NT2/D1 (cell line): ENCODE results near the gene SGCE.

Experiments
- DNase-seq: peaks from one replicate; pipeline ENCODE4 v3.0.0-alpha.2; 2011; ENCODE audit warnings: low read depth, low spot score
- H3K27me3 ChIP-seq: 2 replicates; pipeline ENCODE4 v1.6.0; 2011; ENCODE audit warnings: mild to moderate bottlenecking; ENCODE audit not compliant: insufficient read length, insufficient read depth
- H3K36me3 ChIP-seq: 2 replicates; pipeline ENCODE4 v1.6.1; 2011; ENCODE audit warnings: mild to moderate bottlenecking, low read length, mixed read lengths; ENCODE audit not compliant: insufficient read depth, insufficient read length
- H3K4me1 ChIP-seq: 2 replicates; pipeline ENCODE4 v1.5.1; 2011; ENCODE audit not compliant: insufficient read depth, insufficient read length
- H3K4me3 ChIP-seq: 2 replicates; pipeline ENCODE4 v1.5.1; 2011; ENCODE audit warnings: low read depth; ENCODE audit not compliant: insufficient read length
- H3K9ac ChIP-seq: 2 replicates; pipeline ENCODE4 v1.6.0; 2011; ENCODE audit warnings: low read depth; ENCODE audit not compliant: insufficient read length
- H3K9me3 ChIP-seq: 2 replicates; pipeline ENCODE4 v1.5.1; 2011; ENCODE audit warnings: mild to moderate bottlenecking, low read length; ENCODE audit not compliant: insufficient read depth
- SUZ12 ChIP-seq: IDR thresholded peaks from 2 replicates; pipeline ENCODE4 v1.6.1; 2011; ENCODE audit not compliant: insufficient read length, insufficient read depth; ENCODE audit errors: extremely low read depth
- YY1 ChIP-seq: IDR thresholded peaks from 2 replicates; pipeline ENCODE4 v1.6.1; 2011; ENCODE audit not compliant: insufficient read length, insufficient read depth
- ZNF274 ChIP-seq: IDR thresholded peaks from 2 replicates; pipeline ENCODE4 v1.6.1; 2011; ENCODE audit warnings: mild to moderate bottlenecking, low read depth, low read length

SGCE gene

DNA sequence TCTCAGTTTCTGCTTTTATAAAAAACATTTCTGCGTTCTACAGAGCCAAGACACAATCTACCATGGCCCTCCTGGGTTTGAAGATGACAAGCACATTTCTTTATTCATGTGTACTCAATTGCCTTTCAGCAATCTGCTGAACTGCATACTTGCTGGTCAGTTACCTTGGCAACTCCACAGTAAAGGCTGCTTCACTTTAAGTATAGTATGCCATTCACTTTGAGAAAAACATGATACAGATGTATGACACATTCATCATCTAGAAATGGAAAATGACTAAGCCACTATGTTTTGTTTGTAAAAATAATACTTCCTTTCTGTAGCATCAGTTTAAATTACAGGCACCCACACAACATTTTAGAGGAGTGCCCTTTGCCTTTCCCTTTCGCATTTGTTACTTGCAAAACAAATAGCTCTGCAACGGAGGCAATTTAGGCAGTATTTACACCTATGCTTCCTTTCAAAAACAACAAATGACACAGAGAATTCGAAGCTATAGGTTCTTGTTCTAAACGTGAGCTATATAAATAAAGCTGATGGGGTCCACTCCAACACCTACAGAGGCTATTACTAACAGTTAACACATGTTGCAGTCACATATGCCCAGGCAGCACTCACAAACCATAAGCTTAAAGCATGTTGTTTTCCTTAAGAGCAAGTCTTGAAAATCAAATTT lies 23.5 kb downstream of the SGCE start:
- Histone ChIP-seq H3K27me3 (no peaks in the 10 kb centered on the region), H3K36me3 (no peaks in the 10 kb centered on the region), H3K4me3 (no peak overlapping the region), H3K9ac (no peak overlapping the region), H3K9me3 (no peaks in the 10 kb centered on the region), H3K4me1 (no peaks in the 10 kb centered on the region)
- TF ChIP-seq SUZ12 (no peak), ZNF274 (no peak)
- DNase-seq: no peak

DNA sequence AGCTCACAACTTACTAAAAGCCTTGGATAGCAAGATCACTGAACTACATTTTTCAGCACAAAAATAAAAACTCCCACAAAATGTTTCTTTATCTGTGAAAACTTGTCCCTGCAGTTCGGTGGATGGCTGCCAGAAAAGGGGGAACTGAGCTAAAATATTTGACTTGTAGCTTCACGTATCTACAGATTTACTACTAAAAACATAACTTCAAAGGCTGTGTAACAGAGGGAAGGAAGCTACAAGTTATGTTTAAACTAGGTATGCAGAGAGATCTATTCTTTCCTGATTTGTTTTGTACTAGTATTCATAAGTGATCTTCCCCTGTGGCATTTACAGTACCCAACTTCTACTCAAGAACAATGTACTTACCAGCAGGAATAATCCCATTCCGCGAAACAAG lies 25.1 kb downstream of the SGCE start:
- TF ChIP-seq ZNF274 (no peak), SUZ12 (no peak), YY1 (no peak)
- Histone ChIP-seq H3K4me3 (no peak overlapping the region), H3K36me3 (no peaks in the 10 kb centered on the region), H3K27me3 (no peaks in the 10 kb centered on the region), H3K9ac (no peak overlapping the region), H3K4me1 (no peaks in the 10 kb centered on the region), H3K9me3 (no peaks in the 10 kb centered on the region)
- no peak for DNase-seq

DNA sequence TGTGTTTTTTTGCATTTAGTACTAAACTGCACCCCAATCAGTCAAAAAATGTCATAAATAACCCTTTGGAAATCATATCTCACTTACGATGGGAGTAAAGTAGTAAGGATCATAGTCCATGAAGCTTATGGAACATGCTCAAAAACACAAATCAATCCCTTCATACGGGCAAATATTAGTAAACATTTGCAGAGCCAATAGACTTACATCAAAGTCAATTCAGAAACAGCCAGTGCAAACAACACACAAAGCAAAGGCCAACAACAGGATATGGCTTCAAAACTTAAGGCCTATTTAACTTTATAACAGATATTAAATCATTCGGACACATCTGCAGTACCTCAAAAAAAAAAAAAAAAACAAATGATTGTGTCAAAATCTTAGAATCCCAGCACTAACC lies 32.1 kb downstream of the SGCE start:
- H3K4me1 ChIP-seq: no peaks in the 10 kb centered on the region
- TF ChIP-seq SUZ12: no peak
- TF ChIP-seq ZNF274: no peak
- TF ChIP-seq YY1: no peak
- no peak for DNase-seq

DNA sequence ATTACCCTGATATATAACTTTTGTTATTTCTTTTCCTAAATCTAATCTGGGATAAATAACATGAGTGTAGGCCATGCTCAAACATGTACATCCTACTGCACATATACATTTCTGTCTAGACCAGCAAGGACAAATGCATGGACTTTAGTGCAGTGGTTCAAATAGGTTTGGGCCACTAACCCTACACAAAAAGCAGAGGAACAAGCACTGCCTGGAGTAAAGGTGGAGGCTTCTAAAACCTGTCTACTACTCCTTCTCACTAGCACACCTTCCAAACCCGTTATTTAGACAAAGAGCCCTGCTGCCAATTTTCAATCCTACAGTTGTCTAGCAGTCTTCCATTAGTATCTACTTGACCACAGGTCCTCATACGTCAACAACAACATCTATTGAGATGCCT lies 34.8 kb downstream of the SGCE start:
- Histone ChIP-seq H3K4me3 (no peak overlapping the region), H3K9ac (no peak overlapping the region), H3K27me3 (no peaks in the 10 kb centered on the region), H3K36me3 (peaks cover 16% of the 10 kb centered on the region), H3K4me1 (no peaks in the 10 kb centered on the region), H3K9me3 (no peaks in the 10 kb centered on the region)
- TF ChIP-seq YY1 (no peak), ZNF274 (no peak), SUZ12 (no peak)
- DNase-seq: no peak

More for the DNA sequence above, 32.1 kb downstream of the SGCE start:
- no peaks in the 10 kb centered on the region for H3K27me3 ChIP-seq
- H3K9me3 ChIP-seq: no peaks in the 10 kb centered on the region
- H3K4me3 ChIP-seq: no peak overlapping the region
- no peaks in the 10 kb centered on the region for H3K36me3 ChIP-seq
- H3K9ac ChIP-seq: no peak overlapping the region

DNA sequence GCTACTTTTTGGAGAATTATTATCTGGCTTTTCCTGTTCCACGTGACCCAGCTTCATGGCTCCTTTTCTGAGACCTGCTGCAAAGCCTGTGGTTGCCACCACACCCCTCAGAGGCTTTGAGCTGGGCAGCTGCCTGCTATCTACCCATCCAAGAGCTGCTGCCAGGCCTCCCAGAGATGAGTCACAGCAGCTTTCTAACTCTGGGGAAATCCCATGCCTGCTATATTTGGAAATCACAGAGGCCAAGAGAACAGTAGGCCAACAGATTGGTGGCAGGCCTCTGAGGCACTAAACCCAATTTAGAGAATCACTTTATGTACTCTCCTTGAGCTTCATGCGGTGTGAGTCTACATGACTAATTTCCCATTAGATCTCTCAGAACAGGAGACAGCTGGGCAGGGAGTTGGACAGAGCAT lies 35.2 kb downstream of the SGCE start:
- no peak for DNase-seq
- Histone ChIP-seq H3K4me3 (no peak overlapping the region), H3K4me1 (no peaks in the 10 kb centered on the region), H3K9me3 (no peaks in the 10 kb centered on the region), H3K9ac (no peak overlapping the region), H3K36me3 (peaks cover 18% of the 10 kb centered on the region), H3K27me3 (no peaks in the 10 kb centered on the region)
- TF ChIP-seq ZNF274 (no peak), SUZ12 (no peak), YY1 (no peak)

DNA sequence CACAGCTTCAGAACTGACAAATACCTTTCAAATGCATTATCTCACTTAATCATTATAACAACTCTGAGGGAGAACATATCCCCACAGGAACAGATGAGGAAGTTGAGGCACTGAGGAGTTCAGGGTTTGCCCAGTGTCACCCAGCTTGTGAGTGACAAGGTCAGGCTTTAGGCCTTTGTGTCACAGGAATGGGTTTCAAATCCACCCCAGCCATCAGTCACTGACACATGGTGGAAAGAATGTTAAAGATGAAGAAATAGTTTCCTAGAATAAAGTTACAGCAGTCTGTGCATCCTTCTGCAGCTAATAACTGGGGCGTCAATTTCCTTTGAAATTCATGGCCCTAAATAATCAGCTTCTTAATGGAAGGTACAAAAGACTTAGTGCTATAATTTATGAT lies 37.8 kb downstream of the SGCE start:
- H3K27me3 ChIP-seq: no peaks in the 10 kb centered on the region
- TF ChIP-seq SUZ12 (no peak), ZNF274 (no peak), YY1 (no peak)
- H3K4me1 ChIP-seq: no peaks in the 10 kb centered on the region
- no peaks in the 10 kb centered on the region for H3K9me3 ChIP-seq
- peaks cover 18% of the 10 kb centered on the region for H3K36me3 ChIP-seq
- H3K4me3 ChIP-seq: no peak overlapping the region
- H3K9ac ChIP-seq: no peak overlapping the region
- DNase-seq: no peak

DNA sequence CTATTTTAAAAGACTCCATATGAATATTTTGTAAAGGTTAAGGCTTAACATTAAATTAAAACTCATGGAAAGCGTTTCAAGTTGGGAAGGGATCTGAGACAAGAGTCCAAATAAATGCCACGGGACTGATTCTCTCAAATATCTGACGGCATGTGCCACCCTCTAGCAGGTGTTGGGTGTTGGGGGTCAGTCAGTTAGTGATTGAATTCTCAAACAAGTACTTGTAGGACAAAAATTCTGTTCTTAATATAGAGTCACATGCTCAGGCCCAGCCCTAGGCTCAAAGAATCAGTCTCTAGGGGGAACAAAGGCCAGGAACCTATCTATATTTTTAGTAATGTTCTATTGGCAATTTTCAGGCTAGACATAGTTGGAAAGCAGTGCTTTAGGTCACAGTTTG lies 39.1 kb downstream of the SGCE start:
- H3K27me3 ChIP-seq: no peaks in the 10 kb centered on the region
- no peak for DNase-seq
- no peaks in the 10 kb centered on the region for H3K9me3 ChIP-seq
- no peak overlapping the region for H3K9ac ChIP-seq
- peaks cover 21% of the 10 kb centered on the region for H3K36me3 ChIP-seq
- no peak for TF ChIP-seq YY1
- TF ChIP-seq ZNF274: no peak
- no peak for TF ChIP-seq SUZ12
- no peaks in the 10 kb centered on the region for H3K4me1 ChIP-seq
- no peak overlapping the region for H3K4me3 ChIP-seq
